GM21528 (cell line): ENCODE measurements around the gene ARHGEF39.
"Not testable (repeated sequence)": the region's sequence is repeated elsewhere in the genome, so short reads cannot be mapped to it uniquely, and the experiment has no call there.

ENCODE experiments used
- ATAC-seq: cut with Tn5 transposase; IDR thresholded peaks from one replicate; pipeline ENCODE4 v1.9.1; 2021; ENCODE audit warnings: mild to moderate bottlenecking, moderate library complexity; ENCODE audit not compliant: unreplicated experiment, low FRiP score

ARHGEF39 gene

DNA sequence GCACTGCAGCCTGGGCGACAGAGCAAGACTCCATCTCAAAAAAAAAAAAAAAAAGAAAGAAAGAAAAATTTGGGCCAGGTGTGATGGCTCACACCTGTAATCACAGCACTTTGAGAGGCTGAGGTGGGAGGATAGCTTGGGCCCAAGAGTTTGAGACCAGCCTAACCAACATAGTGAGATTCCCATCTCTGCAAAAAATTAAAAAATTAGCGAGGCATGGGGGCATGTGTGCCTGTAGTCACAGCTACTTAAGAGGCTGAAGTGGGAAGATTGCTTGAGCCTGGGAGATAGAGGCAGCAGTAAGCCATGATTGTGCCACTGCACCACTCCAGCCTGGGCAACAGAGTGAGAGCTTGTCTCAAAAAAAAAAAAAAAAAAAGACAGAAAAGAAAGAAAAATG is 11.4 kb downstream of the ARHGEF39 start:
- no peak for ATAC-seq

DNA sequence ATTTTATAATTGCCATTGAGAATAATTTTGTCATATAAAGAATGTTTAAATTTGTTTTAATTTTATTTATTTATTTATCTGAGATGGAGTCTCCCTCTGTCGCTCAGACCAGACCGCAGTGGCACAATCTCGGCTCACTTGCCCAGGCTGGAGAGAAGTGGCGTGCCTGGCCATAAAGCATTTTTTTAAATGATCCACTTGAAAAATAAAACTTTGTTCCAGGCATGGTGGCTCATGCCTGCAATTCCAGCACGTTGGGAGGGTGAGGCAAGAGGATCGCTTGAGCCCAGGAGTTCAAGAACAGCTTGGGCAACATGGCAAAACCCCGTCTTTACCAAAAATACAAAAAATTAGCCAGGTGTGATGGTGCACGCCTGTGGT is 12.2 kb downstream of the ARHGEF39 start:
- no peak for ATAC-seq

DNA sequence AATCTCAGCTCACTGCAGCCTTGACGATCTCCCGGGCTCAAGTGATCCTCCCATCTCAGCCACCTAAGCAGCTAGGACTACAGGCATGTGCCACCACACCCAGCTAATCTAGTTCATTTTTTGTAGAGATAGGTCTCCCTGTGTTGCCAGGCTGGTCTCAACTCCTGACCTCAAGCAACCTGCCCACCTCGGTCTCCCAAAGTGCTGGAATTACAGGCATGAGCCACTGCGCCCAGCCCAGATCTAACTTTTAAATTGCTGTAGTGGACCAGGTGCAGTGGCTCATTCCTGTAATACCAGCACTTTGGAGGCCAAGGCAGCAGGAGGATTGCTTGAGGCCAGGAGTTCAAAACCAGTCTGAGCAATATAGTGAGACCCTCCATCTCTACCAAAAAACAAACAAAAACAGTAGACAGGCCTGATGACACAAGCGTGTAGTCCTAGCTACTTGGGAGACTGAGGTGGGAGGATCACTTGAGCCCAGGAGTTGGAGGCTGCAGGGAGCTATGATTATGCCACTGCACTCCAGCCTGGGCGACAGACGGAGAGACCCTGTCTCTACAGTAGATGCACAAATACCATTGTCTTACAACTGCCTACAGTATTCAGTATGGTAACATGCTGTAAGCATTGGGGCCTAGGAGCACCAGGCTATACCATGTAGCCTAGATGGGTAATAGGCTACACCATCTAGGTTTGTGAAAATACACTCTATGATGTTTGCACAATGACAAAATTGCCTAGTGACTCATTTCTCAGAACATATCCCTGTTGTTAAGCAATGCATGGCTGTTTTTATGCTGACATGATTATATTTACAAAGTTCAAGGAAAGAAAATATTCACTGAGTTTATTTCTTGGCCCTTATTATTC is 12.8 kb downstream of the ARHGEF39 start:
- no peak for ATAC-seq

DNA sequence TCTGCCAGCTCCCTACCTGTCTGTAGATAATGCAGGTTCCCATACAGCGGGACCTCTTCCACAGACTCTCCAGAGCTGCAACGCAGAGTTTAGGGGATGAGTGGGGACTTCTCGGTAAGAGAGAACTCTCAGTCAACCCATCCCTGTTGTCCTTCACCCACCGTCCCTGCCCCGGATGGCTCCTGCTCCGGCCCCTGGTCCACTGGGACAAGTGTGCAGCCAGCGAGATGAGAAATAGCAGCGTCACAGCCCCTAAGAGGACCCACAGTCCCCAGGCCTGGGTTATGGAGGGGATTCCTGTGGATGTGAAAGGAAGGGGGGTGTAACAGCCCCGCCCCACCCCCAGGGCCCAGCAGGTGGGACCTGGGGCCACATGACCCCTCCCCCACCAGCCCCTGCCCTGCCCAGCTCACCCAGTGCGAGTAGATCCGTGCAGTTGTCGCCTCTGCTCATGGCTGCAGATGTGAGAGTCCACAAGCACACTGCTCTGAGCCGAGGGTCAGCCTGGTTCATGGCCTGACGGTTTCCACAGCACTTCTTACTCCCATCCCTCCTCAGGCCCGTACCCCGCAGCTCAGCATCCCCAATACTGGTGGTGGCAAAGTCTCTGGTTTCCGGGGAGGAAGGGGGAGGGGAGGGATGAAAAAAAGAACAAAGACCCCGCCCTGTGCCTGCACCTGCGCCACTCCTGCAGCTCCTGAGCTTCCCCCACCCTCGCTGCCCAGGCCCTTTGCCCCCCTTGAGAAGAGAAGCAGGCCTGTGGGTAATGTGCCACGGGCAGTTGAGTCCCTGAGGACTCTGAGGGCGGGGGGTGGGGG is 14.4 kb downstream of the ARHGEF39 start, which contains the start of gene SIT1:
Gene SIT1 (minus strand): TSS at position 591 of the 818 bp plus-strand sequence. CDS start 78 bp downstream, at position 513.
- no peak for ATAC-seq

DNA sequence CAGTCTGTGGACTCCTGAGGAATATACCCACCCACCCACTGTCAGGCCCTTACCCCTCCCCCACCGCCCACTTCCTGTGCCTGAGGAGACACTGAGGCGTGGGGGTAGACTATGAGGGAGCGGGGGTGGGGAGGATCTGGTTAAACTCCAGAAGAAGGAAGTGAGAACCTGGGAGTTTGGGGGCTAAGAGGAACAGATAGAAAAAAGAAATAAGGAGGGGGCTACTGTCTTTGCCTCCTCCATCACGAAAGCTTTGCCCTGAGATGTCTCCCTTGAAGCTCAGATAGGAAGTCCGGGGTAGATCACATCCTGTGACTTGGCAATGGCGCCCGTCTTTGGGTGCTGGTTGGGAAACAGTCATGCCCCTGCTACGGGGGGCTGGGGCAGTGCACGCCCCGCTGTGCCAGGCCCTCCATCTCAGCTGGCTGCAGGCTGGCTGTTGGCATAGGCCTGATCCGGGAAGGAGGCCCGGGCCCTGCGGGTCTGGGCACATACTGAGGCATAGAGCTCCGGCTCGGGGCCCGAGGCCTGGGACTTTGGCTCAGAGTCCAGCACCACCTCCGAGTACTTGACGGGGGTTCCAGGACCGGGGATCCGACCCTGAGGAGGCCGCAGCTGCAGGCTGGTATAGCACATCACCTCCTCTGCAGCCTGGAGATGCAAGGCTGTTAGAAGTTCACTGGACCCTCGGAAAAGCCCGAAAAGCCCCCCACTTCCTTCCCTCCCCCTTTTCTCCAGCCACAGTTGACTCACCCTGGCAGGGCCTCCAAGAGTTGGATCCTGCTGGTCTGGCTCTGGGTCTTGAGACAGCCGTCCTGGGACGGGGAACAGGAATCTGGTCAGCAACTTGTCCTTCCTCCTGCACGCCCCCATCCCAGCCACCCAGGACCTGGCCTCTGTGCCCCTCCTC is 15.3 kb downstream of the ARHGEF39 start:
- ATAC-seq = no peak

DNA sequence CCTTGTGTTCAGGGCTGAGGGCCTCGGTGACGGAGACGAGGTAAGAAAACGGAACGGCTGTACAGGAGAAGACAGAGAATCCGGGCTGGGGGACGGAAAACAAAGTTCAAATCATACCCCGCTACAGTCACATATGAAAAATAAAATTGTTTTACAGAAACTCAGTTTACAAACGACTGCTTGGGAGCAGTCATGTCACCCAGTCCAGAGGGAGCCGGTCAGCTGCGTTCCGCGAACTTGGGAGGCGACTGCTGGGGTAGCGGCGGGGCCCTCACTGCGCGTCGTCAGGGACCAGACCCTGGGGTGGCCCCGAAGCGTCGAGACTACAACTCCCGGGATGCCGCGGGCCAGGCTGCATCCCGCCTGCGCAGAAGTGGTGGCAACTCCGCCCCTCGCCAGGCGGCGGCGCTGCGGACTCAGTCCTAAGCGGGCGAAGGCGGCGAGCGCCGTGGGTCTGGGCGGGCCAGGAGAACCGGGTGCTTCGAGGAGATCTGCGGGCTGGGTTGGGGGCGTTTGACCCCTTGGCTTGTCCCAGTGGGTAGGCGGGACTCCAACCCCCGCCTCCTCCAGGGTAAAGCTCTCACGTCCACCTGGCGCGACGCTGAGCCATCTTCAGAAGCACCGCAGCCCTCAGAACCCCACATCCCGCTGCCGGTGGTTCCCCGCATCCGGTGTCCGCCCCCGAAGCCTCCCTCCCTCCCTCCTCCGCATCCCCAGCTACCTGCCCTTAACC is 18.3 kb downstream of the ARHGEF39 start:
- ATAC-seq = peak; percentile 80

DNA sequence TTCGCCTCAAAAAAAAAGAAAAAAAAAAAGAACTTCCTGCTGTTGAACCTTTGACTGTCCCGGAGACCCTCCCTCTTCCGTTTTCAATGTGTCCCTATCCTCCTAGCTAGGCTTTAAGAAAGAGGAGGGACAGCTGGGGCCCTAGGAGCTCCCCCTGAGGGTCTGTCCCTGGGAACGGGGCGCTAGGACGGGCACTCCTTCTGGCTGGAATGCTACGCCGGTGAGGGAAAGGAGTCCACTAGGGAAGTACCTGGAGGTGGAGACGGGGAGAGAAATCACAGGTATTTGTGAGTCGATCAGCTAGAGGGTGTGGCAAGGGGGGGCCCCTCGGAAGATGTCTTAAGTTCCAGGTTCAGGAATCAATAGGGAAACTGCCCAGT is 18.9 kb downstream of the ARHGEF39 start:
- ATAC-seq = peak; percentile 3

DNA sequence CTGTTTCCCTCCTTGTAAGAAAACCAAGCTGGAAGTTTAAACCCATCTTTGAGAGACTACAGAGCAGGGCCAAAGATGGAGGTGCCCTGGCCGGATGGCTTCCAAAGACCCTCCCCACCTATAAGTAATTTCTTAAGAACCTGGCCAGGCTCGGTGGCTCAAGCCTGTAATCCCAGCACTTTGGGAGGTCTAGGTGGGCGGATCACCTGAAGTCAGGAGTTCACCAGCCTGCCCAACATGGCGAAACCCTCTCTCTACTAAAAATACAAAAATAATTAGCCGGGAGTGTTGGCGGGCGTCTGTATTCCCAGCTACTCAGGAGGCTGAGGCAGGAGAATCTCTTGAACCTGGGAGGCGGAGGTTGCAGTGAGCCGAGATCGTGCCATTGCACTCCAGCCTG is 19.3 kb downstream of the ARHGEF39 start:
- ATAC-seq = not testable (repeated sequence)

DNA sequence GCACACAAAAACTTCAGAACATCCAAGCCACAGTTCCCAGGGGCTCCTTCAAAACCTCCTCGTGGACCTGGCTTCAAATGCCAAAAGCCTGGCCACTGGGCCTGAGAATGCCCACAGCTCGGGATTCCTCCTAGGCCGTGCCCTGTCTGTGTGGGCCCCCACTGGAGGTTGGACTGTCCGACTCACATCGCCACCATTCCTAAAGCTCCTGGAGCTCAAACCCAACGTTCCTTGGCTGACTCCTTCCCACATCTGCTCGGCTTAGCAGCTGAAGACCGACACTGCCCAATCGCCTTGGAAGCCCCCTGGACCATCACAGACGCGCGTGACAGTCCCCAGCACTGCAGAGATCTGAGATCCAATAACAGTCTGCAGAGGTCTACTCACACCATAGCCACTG is 21.9 kb downstream of the ARHGEF39 start:
- ATAC-seq = no peak

DNA sequence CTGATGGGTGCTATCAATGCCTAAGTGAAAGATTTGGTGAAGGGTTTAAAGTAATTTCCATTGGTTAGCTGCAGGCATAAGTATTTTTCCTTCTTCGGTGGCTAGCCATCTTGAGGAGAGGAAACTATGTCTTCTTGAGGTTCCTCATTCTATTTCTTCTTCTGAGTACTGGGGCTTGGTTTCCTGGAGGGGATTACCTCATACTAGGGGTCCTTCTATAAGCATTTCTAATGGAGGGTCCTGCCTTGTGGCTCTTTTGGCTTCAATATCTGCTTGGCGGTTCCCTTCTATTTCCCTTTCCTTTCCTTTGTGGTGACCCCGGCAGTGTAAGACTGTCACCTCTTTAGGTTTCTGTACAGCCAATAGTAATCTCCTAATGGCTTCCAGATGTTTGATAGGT is 23.5 kb downstream of the ARHGEF39 start:
- not testable (repeated sequence) for ATAC-seq

DNA sequence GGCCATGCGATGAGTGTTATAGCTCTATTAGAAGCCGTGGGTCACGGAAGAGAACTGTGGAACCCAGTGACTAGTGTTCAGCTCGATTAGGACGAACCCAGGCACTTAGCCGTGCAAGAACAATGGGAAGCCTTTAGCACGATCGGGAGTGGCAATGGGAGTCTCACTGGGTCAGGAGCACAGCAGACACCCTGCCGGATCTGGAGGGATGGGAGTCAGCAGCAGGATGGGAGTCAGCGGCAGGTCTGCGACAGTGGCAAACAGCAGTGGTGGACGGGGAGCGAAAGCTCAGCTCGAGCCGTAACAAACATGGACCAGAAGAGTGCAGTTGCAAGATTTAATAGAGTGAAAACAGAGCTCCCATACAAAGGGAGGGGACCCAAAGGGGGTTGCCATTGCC is 24.6 kb downstream of the ARHGEF39 start:
- not testable (repeated sequence) for ATAC-seq

DNA sequence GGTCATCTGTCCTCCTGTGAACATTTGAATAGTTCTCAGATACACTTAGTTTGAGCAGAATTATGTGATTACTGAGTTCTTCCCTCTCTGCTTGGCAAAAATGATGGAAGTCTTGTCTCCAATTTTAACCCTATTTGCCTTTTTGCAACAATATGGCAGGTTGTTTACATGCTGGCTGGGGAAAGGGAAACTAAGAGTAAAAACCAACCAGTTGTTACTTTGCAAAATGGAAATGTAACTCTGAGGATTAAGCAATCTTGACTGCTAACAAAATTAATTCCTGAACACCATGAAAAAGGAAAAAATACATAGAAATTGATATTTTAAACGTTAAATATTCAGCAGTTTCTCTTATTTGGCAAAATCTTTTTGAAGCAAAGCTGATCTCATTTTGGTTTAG is 25.4 kb downstream of the ARHGEF39 start:
- ATAC-seq = no peak

DNA sequence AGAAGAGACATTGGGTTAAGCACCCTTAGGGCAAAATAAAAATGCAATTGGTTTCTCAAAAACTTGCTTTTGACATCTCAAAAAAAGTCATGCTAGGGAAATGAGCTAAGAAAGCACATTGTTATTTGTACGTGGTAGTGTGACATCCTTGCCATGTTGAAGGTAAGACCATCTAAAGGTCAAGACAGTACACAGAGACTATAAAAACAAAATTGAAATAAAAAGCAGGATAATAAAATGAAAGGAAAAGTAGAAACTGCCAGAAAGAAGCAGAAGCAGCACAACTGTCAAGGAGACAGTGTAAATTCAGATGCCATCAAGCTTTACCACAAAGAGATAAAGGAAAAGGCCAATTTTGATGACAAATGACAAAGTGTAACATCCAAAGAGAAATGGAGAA is 25.8 kb downstream of the ARHGEF39 start:
- ATAC-seq = not testable (repeated sequence)

DNA sequence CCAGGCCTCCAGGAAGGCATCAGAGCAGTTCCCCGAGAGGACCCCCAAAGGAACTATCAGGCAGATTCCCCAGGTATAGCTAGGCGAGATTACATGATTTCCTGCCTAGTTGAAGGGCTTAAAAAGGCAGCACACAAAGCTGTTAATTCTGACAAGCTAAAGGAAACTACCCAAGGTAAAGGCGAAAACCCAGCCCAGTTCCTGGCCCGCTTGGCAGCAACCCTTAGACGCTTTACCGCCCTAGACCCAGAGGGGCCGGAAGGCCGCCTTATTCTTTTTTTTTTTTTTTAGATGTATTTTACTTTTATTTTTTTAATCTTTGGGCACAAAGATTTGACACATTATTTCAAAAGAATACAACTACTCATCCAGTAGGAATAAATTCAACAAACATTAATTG is 26.2 kb downstream of the ARHGEF39 start:
- not testable (repeated sequence) for ATAC-seq

DNA sequence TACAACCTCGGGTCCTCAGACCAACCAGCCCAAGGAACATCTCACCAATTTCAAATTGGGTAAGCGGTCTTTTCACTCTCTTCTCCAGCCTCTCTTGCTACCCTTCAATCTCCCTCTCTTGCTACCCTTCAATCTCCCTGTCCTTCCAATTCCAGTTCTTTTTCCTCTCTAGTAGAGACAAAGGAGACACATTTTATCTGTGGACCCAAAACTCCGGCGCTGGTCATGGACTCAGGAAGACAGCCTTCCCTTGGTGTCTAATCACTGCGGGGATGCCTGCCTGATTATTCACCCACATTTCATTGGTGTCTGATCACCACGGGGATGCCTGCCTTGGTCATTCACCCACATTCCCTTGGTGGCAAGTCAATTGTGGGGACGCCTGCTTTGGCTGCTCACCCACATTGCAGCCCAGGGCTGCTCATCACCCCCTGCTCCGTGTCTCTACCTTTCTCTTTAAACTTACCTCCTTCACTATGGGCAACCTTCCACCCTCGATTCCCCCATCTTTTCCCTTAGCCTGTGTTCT is 27.5 kb downstream of the ARHGEF39 start:
- ATAC-seq = not testable (repeated sequence)

DNA sequence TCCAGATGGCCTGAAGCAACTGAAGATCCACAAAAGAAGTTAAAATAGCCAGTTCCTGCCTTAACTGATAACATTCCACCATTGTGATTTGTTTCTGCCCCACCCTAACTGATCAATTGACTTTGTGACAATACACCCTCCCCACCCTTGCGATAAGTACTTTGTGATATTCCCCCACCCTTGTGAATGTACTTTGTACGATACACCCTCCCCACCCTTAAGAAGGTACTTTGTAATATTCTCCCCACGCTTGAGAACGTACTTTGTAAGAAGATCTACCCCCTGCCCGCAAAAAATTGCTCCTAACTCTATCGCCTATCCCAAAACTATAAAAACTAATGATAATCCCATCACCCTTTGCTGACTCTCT is 28.1 kb downstream of the ARHGEF39 start:
- not testable (repeated sequence) for ATAC-seq

DNA sequence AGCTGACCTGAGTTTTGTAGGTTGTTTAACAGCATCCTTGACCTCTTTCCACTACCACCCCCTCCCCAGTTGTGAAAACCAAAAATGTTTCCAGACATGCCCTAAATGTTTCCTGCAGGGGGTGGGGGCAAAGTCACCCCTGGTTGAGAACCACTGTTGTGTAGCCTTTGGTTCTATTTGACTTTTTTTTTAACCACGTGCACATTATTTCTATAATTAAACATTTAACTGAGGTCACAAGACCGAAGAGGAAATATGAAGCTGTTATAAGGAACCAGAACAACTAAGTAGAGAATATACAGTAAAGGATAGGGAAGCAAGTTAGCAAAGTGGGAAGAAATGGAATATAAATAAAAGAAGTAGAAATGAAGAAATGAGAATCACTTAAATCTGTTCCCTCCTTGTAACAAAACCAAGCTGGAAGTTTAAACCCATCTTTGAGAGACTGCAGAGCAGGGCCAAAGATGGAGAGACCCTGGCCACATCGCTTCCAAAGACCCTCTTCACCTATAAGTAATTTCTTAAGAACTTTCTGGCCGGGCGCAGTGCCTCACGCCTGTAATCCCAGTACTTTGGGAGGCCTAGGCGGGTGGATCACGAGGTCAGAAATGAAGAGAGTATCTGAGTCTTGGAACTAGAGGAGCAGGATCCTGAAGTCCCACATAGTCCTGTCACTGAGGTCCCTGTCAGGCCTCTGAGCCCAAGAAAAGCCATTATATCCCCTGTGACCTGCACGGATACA is 28.7 kb downstream of the ARHGEF39 start:
- ATAC-seq = no peak

DNA sequence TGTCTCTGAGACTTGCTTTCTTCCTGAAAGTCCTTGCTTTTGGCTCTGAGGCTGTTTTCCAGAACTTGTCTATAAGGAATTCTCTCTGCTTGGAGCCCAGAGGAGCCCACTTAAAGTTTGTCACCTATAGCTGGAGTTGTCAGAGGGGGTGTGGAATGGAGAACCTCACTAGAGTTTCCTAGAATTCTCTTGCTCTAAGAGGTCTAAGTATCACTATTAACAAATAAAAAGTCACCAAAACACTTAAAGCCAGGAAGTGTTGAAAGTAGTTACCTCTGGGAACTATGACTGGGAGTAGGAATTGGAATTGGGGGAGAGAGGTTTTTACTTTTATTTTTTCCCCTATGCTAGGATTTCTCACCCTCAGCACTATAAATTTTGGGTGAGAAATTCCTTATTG is 29.3 kb downstream of the ARHGEF39 start:
- no peak for ATAC-seq

DNA sequence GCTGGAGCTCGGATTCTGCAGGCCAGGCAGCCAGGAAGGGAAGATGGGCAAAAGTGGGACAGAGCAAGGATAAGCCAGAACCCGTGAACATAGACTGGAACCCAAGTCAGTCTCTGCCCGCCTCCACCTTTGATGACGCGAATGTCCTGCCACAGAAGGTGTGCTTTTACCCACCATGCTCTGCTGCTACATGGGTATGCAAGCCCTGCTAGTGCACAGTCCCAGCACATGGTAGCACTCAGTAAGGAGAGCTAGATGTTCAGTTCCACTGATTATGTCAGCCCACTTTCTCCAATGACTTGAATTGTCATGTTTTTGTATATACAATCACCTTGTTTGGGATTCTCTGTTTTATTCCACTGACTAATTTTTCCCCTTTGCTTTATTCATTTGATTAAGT is 35.4 kb downstream of the ARHGEF39 start:
- ATAC-seq = no peak
